Measurements from ENCODE around the gene PRG2. TPM values are rescaled to one million over a fixed set of nuclear protein-coding genes. Genes with fewer than 3 reads are reported as not detected.

PRG2 gene
- total and polyA plus RNA-seq, 9 of the 15 experiments (the other 6 are each of a cell fraction or from before 2014, with no cell fraction given): 1.8 to 78.0 (median 26.6) TPM

GRCh38 chr11:57426439-57426928 is 36.0 kb upstream of the PRG2 start (continued):
- TF ChIP-seq, protein P1, sequence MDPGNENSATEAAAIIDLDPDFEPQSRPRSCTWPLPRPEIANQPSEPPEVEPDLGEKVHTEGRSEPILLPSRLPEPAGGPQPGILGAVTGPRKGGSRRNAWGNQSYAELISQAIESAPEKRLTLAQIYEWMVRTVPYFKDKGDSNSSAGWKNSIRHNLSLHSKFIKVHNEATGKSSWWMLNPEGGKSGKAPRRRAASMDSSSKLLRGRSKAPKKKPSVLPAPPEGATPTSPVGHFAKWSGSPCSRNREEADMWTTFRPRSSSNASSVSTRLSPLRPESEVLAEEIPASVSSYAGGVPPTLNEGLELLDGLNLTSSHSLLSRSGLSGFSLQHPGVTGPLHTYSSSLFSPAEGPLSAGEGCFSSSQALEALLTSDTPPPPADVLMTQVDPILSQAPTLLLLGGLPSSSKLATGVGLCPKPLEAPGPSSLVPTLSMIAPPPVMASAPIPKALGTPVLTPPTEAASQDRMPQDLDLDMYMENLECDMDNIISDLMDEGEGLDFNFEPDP (CRISPR knock-in tag; IDR thresholded peaks at IDR 0.05): 0 out of 2 replicates have a peak, but pooled peaks have one; percentile 31
- no peak for TF ChIP-seq MAFK (IDR thresholded peaks at IDR 0.05; ENCODE audit: low read length)
- TF ChIP-seq REST (IDR thresholded peaks at IDR 0.05; ENCODE audit: borderline replicate concordance): no peak
- TF ChIP-seq REST (CRISPR knock-in tag; IDR thresholded peaks at IDR 0.05; ENCODE audit: low read depth): 0 out of 2 replicates have a peak, but pooled peaks have one; percentile 40
- TF ChIP-seq NR2C1 (IDR thresholded peaks at IDR 0.05): no peak
- no peak for TF ChIP-seq NR2C1 (tag; IDR thresholded peaks at IDR 0.05)
- TF ChIP-seq ZNF699 (CRISPR knock-in tag; IDR thresholded peaks at IDR 0.05; ENCODE audit: insufficient replicate concordance): no peak
- TF ChIP-seq GATA2 (CRISPR knock-in tag; IDR thresholded peaks at IDR 0.05): no peak
- TF ChIP-seq ETV1 (tag; conservative IDR thresholded peaks at IDR 0.05; ENCODE audit: low read depth): no peak
- TF ChIP-seq STAG1 (CRISPR knock-in tag; IDR thresholded peaks at IDR 0.05; ENCODE audit: borderline replicate concordance): no peak
- no peak for TF ChIP-seq ARID2 (IDR thresholded peaks at IDR 0.05)
- TF ChIP-seq HOMEZ (CRISPR knock-in tag; IDR thresholded peaks at IDR 0.05): no peak
- TF ChIP-seq CBX8 (IDR thresholded peaks at IDR 0.05; ENCODE audit: borderline replicate concordance, extremely low read depth, low read depth, low read length, poor library complexity, severe bottlenecking): no peak
- peak; percentile 14; the same call in 1 of the 2 replicates for TF ChIP-seq NKRF (IDR thresholded peaks at IDR 0.05; ENCODE audit: borderline replicate concordance)
- no peak for TF ChIP-seq STAT5B (CRISPR knock-in tag; IDR thresholded peaks at IDR 0.05)
- TF ChIP-seq MAFG (tag; conservative IDR thresholded peaks at IDR 0.05): no peak

Measured in K562 (cell line).